SU-DHL-6 (cell line): ENCODE measurements around the gene BAIAP2L1.

Experiments used
- H2AFZ ChIP-seq: fragments of 200-600 bp; sonication (generic); 2 replicates; pipeline ENCODE4 v1.6.1; 2014; ENCODE audit warnings: low read depth, mild to moderate bottlenecking, moderate library complexity, mixed read lengths, antibody characterized with exemption, low read length; ENCODE audit not compliant: severe bottlenecking
- H3F3A ChIP-seq: fragments of 200-600 bp; shearing (Covaris generic); 2 replicates; pipeline ENCODE4 v1.6.0; 2016; ENCODE audit warnings: antibody characterized with exemption, mild to moderate bottlenecking; ENCODE audit not compliant: insufficient read depth
- H3K27ac ChIP-seq: fragments of 200-600 bp; sonication (generic); 2 replicates; pipeline ENCODE4 v1.5.1; 2016; ENCODE audit warnings: low read depth, mild to moderate bottlenecking, low read length, moderate library complexity, mixed read lengths
- H3K27me3 ChIP-seq: fragments of 200-600 bp; sonication (generic), shearing (Covaris generic); 2 replicates; pipeline ENCODE4 v1.6.0; 2014; ENCODE audit warnings: mild to moderate bottlenecking, low read length
- H3K36me3 ChIP-seq: fragments of 200-600 bp; sonication (generic); 2 replicates; pipeline ENCODE4 v1.6.1; 2014; ENCODE audit warnings: mild to moderate bottlenecking, low read length, mixed read lengths
- H3K4me2 ChIP-seq: fragments of 300-600, 200-600 bp; shearing (Covaris generic), sonication (generic); 2 replicates; pipeline ENCODE4 v1.6.0; 2014; ENCODE audit warnings: low read length, low read depth, mild to moderate bottlenecking; ENCODE audit not compliant: poor library complexity, severe bottlenecking
- H3K4me3 ChIP-seq: fragments of 200-600 bp; sonication (generic); 2 replicates; pipeline ENCODE4 v1.5.1; 2014; ENCODE audit warnings: antibody characterized with exemption, low read length, mild to moderate bottlenecking, mixed read lengths; ENCODE audit not compliant: insufficient read depth, poor library complexity, severe bottlenecking
- H3K79me2 ChIP-seq: fragments of 200-600 bp; sonication (generic); 2 replicates; pipeline ENCODE4 v1.6.1; 2014; ENCODE audit warnings: mild to moderate bottlenecking, low read length, moderate library complexity; ENCODE audit not compliant: insufficient read depth
- H3K9ac ChIP-seq: fragments of 200-600 bp; sonication (generic); 2 replicates; pipeline ENCODE4 v1.7.0; 2014; ENCODE audit warnings: mild to moderate bottlenecking, low read length
- H3K9me2 ChIP-seq: fragments of 200-600 bp; sonication (generic); replicated peaks from 2 replicates; pipeline ENCODE4 v1.6.1; 2014; ENCODE audit warnings: low read length; ENCODE audit not compliant: insufficient read depth
- H3K9me3 ChIP-seq: fragments of 200-600 bp; sonication (generic); 2 replicates; pipeline ENCODE4 v1.6.1; 2014; ENCODE audit warnings: low read length, mixed read lengths; ENCODE audit not compliant: insufficient read depth
- H4K20me1 ChIP-seq: fragments of 200-600 bp; sonication (generic); 2 replicates; pipeline ENCODE4 v1.6.1; 2014; ENCODE audit warnings: low read depth, mild to moderate bottlenecking, antibody characterized with exemption, low read length, moderate library complexity, mixed read lengths
- EZH2phosphoT487 ChIP-seq: fragments of 200-600 bp; sonication (generic), shearing (Covaris generic); conservative IDR thresholded peaks from 2 replicates; pipeline ENCODE4 v1.6.1; 2018; ENCODE audit warnings: mild to moderate bottlenecking, antibody characterized with exemption, low read length, moderate library complexity, mixed read lengths
- TF ChIP-seq, protein P1 (sequence below): fragments of 200-600 bp; sonication (generic); IDR thresholded peaks from one replicate; pipeline ENCODE4 v1.5.1; 2017; ENCODE audit warnings: antibody characterized with exemption, mild to moderate bottlenecking, low read length, moderate library complexity; ENCODE audit not compliant: insufficient read depth, poor library complexity, severe bottlenecking

Gene BAIAP2L1

DNA sequence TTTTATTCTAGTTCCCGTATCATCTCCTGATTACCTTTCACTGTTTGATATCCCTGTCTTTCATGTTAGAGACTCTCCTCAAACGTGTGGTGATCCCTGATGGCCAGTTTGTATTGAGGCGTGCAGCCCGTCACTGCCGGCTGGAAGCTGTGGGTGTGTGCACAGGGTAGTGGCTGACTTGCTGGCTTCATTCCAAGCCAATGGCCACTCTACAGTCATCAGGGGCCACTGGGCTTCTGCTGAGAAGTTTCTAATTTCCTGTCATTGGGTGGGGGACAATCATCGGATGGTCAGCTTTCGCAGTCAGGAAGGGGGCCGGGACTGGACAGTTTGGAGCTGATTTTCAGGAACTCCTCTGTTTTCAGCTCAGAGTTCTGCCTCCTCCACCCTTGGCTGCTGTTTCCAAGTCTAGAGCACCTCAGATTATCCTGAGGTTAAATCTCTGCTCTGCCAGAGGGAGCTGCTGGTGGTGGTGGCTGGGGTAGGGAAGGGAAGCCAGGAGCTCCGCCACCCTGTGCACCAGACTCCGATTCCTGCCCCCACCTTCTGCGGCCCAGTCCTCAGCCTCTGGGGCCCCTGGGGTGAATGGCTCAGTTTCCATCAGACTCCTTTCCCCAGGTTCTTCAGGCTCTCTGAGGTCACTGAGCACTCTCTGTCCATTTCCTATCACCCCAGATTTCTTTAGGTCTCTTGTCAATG lies 34.9 kb downstream of the BAIAP2L1 start:
- no peak overlapping the region for H3K9ac ChIP-seq
- TF ChIP-seq, protein P1, sequence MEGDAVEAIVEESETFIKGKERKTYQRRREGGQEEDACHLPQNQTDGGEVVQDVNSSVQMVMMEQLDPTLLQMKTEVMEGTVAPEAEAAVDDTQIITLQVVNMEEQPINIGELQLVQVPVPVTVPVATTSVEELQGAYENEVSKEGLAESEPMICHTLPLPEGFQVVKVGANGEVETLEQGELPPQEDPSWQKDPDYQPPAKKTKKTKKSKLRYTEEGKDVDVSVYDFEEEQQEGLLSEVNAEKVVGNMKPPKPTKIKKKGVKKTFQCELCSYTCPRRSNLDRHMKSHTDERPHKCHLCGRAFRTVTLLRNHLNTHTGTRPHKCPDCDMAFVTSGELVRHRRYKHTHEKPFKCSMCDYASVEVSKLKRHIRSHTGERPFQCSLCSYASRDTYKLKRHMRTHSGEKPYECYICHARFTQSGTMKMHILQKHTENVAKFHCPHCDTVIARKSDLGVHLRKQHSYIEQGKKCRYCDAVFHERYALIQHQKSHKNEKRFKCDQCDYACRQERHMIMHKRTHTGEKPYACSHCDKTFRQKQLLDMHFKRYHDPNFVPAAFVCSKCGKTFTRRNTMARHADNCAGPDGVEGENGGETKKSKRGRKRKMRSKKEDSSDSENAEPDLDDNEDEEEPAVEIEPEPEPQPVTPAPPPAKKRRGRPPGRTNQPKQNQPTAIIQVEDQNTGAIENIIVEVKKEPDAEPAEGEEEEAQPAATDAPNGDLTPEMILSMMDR, result no peak
- TF ChIP-seq EZH2phosphoT487, result no peak
- H3K27ac ChIP-seq, result no peak overlapping the region
- no peaks in the 10 kb centered on the region for H3K36me3 ChIP-seq
- H3F3A ChIP-seq, result no peaks in the 10 kb centered on the region
- H3K9me3 ChIP-seq, result no peaks in the 10 kb centered on the region
- no peak overlapping the region for H3K4me3 ChIP-seq
- H4K20me1 ChIP-seq, result no peaks in the 10 kb centered on the region
- no peaks in the 10 kb centered on the region for H3K27me3 ChIP-seq
- H3K4me2 ChIP-seq, result no peak overlapping the region
- H2AFZ ChIP-seq, result no peak overlapping the region
- no peaks in the 10 kb centered on the region for H3K9me2 ChIP-seq
- no peaks in the 10 kb centered on the region for H3K79me2 ChIP-seq

DNA sequence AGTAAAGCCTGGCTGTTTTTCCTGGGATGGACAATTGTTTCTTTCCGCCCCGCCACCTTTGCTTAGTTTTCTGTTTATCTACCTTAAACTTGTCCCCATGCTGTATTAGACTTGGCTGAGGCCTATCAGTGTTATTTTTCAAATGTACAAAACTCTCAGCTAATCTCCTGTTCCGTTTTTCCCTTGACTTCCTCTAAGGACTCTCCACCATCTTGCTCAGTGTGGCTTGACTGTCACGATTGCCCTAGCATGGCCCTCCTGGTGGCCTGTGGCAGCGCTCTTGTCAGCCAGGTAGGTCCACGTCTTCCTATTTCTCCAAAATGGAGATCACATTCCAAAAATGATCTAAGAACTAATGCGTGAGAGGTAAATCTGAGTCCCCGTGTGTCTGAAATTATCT lies 36.7 kb downstream of the BAIAP2L1 start:
- Histone ChIP-seq H3K36me3 (no peaks in the 10 kb centered on the region), H3K27ac (no peak overlapping the region)

DNA sequence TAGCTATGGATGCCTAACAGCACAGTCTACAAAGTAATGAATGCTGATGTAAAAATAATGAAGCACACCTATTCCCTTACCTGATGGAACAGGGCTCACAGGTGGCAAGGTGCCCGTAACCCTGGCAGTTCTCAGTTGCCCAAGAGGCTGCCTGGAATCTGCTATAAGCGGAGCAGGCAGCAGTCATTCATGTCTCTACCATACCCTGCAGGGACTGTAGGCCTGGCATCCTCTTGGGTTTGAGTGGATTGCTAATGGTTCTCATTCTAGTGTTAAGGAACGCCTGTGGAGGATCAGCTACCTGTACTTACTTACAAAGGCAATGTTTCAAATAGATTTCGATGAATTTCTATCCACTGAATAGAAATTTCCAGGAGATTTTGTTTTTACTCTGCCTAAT lies 38.4 kb downstream of the BAIAP2L1 start:
- no peak overlapping the region for H3K9ac ChIP-seq
- H3K4me3 ChIP-seq, result no peak overlapping the region
- H3K27ac ChIP-seq, result no peak overlapping the region
- H3F3A ChIP-seq, result no peaks in the 10 kb centered on the region
- H2AFZ ChIP-seq, result no peak overlapping the region
- no peaks in the 10 kb centered on the region for H3K79me2 ChIP-seq
- no peak overlapping the region for H3K4me2 ChIP-seq
- H4K20me1 ChIP-seq, result no peaks in the 10 kb centered on the region
- no peaks in the 10 kb centered on the region for H3K9me3 ChIP-seq
- H3K36me3 ChIP-seq, result no peaks in the 10 kb centered on the region
- no peak for TF ChIP-seq EZH2phosphoT487
- TF ChIP-seq, protein P1, result no peak
- no peaks in the 10 kb centered on the region for H3K9me2 ChIP-seq
- H3K27me3 ChIP-seq, result no peaks in the 10 kb centered on the region

More for the DNA sequence above, 36.7 kb downstream of the BAIAP2L1 start:
- Histone ChIP-seq H3K79me2 (no peaks in the 10 kb centered on the region), H3K4me2 (no peak overlapping the region), H3K9me2 (no peaks in the 10 kb centered on the region), H3K9ac (no peak overlapping the region), H3K4me3 (no peak overlapping the region), H2AFZ (no peak overlapping the region), H3K27me3 (no peaks in the 10 kb centered on the region), H3F3A (no peaks in the 10 kb centered on the region), H4K20me1 (no peaks in the 10 kb centered on the region), H3K9me3 (no peaks in the 10 kb centered on the region)
- no peak for TF ChIP-seq EZH2phosphoT487
- TF ChIP-seq, protein P1, result no peak
